ENCODE measurements around the gene GCNT4. TPM values are rescaled to one million over a fixed set of nuclear protein-coding genes. Genes with fewer than 3 reads are reported as not detected.

GCNT4 gene, protein sequence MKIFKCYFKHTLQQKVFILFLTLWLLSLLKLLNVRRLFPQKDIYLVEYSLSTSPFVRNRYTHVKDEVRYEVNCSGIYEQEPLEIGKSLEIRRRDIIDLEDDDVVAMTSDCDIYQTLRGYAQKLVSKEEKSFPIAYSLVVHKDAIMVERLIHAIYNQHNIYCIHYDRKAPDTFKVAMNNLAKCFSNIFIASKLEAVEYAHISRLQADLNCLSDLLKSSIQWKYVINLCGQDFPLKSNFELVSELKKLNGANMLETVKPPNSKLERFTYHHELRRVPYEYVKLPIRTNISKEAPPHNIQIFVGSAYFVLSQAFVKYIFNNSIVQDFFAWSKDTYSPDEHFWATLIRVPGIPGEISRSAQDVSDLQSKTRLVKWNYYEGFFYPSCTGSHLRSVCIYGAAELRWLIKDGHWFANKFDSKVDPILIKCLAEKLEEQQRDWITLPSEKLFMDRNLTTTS
- 1 to 10 TPM in 3 of 4 donors, under 1 TPM in 1; 0.66 to 1.5 (median 1.1) TPM for total RNA-seq

DNA sequence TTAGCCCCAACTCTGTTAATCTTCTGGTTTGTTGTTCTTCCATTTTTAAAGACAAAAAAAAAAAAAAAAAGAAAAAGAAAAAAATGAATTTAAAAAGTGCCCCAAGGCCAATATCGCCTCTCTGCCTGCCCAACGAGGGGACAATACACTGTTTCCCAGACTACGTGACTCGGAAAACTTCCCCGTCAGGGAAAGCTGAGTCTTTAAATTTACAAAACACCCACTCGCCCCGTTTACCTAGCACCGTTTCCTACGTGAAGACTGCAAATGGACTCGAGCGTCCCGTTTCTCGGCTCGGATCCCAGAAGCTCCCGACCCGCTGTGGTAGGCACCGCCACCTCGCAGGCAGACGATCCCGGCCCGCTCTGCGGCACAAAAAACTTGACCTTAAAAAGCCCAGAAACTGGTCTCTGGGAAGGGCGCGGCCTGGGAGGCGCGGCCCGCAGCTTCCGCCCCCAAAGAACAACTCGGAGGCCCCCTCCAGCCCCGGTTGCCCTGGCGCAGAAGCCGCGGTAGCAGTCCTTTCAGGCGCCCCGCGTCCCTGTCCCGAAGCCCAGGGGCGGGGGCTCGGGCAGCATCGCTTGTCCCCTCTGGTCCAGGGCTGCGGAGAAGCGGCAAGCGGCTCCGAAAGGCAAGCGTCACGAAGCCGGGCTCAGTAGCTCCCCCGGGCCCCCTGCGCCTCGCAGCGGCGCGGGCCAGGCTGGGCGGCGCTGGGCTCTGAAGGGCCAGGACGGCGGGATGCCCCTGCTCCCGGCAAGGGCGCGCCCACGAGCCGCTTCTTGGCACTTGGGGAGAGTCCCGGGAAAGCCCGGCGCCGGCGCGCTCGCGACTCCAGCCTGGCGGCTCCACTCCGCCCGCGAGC lies at the start of gene GCNT4:
Gene GCNT4, minus strand, starts transcription at position 367 of the 862 bp plus-strand sequence. CDS start 22,521 bp downstream, outside the sequence.
- no peak for TF ChIP-seq CTCF (IDR thresholded peaks at IDR 0.05; ENCODE audit: low read depth)

- no peak for TF ChIP-seq CTCF (IDR thresholded peaks at IDR 0.05; ENCODE audit: low read depth)
These were observed 39.2 kb upstream of the GCNT4 start for GRCh38 chr5:75091597-75091996.

DNA sequence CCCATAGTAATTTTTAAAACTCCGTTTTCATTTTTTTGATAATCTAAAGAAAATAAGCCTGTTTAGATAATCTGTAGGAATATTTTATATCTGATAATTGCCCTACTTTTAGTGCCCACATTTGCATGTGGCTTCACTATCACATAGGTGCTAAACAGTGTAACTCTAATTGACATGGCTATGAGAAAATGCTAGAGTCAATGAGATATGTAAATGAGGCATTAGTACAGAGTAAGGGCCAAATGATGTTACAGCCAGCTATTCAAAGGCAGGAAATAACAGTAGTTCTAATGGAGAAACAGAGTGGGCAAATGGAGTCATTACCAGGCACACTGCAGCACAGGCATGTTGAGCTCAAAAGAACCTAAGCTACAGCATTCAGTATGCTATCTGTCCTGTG lies 37.3 kb upstream of the GCNT4 start:
- no peak for TF ChIP-seq CTCF (IDR thresholded peaks at IDR 0.05; ENCODE audit: low read depth)

DNA sequence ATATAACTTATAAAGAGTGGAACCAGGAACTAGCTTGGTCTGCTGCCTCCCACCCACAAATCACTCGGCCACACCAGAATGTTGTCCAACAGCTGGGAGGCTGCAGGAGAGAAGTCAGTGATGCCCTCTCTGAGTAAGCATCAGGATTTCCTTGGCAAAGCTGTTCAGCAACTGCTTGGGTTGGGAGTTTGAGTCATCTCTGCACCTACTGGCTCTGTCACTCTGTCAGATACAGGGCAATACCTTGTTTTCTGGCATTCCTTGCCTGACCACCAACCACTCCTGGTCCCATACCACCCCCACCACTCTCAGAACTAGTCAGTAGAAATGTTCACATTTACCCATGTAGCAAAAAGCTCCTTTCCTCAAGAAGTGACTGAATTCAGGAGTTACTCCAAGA lies 36.8 kb upstream of the GCNT4 start:
- TF ChIP-seq CTCF (IDR thresholded peaks at IDR 0.05; ENCODE audit: low read depth) = no peak

DNA sequence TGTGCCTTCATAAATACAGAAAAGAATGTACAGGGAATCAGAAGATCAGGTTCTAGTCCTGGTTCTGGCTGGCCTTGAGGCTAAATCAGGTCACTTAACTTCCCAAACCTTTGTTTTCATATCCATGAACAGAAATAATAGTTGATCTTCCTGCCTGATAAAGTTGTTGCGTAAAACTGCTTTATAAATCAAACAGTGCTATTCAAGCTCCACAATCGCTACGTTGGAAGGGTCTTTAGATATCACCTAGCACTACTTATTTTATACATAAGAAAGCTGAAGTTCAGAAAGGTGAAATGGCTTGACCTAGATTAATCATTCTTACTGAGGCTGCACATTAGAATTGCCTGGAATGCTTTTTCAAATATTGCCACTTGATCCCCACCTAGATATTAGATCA lies 36.3 kb upstream of the GCNT4 start:
- no peak for TF ChIP-seq CTCF (IDR thresholded peaks at IDR 0.05; ENCODE audit: low read depth)

- no peak for TF ChIP-seq CTCF (IDR thresholded peaks at IDR 0.05; ENCODE audit: low read depth)
These were observed 29.2 kb upstream of the GCNT4 start for GRCh38 chr5:75081510-75081909.

DNA sequence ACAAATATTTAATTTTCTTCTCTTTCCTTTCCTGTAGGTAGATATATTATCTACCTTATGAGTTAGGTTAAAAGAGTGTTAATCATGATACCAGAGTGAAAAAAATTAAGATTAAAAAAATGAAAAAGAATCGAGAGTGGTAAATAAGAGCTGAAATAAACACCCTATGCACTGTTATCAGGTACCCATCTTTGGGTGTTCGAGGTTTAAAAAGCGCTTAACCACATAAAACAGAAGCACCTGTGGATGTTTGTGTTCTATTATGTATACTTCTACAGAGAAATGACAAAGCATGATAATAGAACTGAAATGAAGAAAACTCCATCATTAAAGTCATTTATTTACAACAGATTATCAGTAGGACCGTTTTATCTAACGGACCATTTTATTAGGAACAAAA lies 25.7 kb upstream of the GCNT4 start:
- TF ChIP-seq CTCF (IDR thresholded peaks at IDR 0.05; ENCODE audit: low read depth) = no peak

Data from subcutaneous adipose tissue (tissue), 4 donors.